Osteocyte (in vitro differentiated cells): ENCODE data around the gene FAM193A. TPM values are rescaled to one million over a fixed set of nuclear protein-coding genes. Genes with fewer than 3 reads are reported as not detected.

Experiments
- DNase-seq: peaks from one replicate; pipeline ENCODE4 v3.0.0; 2021; ENCODE audit warnings: mixed read lengths; ENCODE audit not compliant: unreplicated experiment; ENCODE audit errors: extremely low spot score
- H3K27ac Mint-ChIP-seq: one replicate; pipeline ENCODE4 v1.8.0; 2021; ENCODE audit warnings: mild to moderate bottlenecking, mixed read lengths; ENCODE audit not compliant: unreplicated experiment
- H3K27me3 Mint-ChIP-seq: one replicate; pipeline ENCODE4 v1.8.0; 2021; ENCODE audit warnings: mixed read lengths; ENCODE audit not compliant: unreplicated experiment
- H3K36me3 Mint-ChIP-seq: one replicate; pipeline ENCODE4 v1.8.0; 2021; ENCODE audit warnings: mixed read lengths; ENCODE audit not compliant: unreplicated experiment
- H3K4me1 Mint-ChIP-seq: one replicate; pipeline ENCODE4 v1.8.0; 2021; ENCODE audit warnings: mixed read lengths; ENCODE audit not compliant: unreplicated experiment
- H3K4me3 Mint-ChIP-seq: one replicate; pipeline ENCODE4 v1.8.0; 2021; ENCODE audit warnings: mild to moderate bottlenecking, moderate library complexity, mixed read lengths; ENCODE audit not compliant: unreplicated experiment
- H3K9me3 Mint-ChIP-seq: one replicate; pipeline ENCODE4 v1.8.0; 2021; ENCODE audit warnings: mixed read lengths; ENCODE audit not compliant: unreplicated experiment
- total RNA-seq: library from RNA; stranded (reverse); gene quantifications from 2 replicates; pipeline ENCODE4 v1.2.1, GENCODE V29; 2021
- TF ChIP-seq, protein P1 (sequence below): fragments of 200-600 bp; sonication (generic); IDR thresholded peaks from 2 replicates; pipeline ENCODE4 v1.5.0; 2021; ENCODE audit warnings: antibody characterized with exemption, mild to moderate bottlenecking, moderate library complexity

FAM193A gene
- total RNA-seq, 1 donor from 2014 or later: 35.3 TPM

DNA sequence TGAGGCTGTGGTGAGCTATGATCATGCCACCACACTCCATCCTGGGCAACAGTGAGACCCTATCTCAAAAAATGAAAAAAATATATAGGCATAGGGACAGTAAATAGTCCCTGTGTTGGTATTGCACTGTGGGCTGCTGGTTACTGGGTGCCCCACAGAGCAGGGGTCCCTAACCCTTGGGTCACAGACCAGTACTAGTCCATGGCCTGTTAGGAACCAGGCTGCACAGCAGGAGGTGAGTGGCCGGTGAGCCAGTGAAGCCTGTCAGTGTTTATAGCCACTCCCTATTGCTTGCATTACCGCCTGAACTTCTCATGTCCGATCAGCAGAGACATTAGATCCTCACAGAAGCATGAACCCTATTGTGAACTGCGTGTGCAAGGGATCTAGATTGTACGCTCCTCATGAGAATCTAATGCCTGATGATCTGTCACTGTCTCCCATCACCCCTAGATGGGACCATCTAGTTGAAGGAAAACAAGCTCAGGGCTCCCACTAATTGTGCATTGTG, 113.2 kb downstream of the FAM193A start:
- DNase-seq: peak; percentile 59
- Mint-ChIP-seq H3K4me3 (no peak overlapping the region), H3K27ac (no peak overlapping the region), H3K4me1 (peaks cover 20% of the 10 kb centered on the region), H3K36me3 (peaks cover 36% of the 10 kb centered on the region), H3K9me3 (no peaks in the 10 kb centered on the region), H3K27me3 (no peaks in the 10 kb centered on the region)
- TF ChIP-seq, protein P1, sequence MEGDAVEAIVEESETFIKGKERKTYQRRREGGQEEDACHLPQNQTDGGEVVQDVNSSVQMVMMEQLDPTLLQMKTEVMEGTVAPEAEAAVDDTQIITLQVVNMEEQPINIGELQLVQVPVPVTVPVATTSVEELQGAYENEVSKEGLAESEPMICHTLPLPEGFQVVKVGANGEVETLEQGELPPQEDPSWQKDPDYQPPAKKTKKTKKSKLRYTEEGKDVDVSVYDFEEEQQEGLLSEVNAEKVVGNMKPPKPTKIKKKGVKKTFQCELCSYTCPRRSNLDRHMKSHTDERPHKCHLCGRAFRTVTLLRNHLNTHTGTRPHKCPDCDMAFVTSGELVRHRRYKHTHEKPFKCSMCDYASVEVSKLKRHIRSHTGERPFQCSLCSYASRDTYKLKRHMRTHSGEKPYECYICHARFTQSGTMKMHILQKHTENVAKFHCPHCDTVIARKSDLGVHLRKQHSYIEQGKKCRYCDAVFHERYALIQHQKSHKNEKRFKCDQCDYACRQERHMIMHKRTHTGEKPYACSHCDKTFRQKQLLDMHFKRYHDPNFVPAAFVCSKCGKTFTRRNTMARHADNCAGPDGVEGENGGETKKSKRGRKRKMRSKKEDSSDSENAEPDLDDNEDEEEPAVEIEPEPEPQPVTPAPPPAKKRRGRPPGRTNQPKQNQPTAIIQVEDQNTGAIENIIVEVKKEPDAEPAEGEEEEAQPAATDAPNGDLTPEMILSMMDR: no peak

DNA sequence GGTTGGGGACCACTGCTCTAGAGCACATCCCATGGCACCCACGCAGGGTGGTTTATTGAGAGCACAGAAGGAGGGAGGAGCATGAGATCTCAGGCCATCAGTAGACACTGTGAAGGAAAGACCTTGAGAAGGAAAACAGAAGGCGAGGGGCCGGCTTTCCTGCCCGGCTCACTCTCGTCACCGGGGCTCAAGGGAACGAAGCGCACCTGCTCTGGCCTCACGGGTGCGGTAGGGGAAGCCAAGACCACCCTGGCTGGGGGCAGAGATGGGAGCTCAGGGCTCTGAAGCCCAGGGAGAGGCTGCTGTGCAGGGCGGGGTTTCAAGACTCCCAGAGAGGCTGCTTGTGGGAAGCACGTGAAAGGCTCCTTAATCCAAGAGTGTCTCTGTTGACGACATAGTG, 113.8 kb downstream of the FAM193A start:
- no peaks in the 10 kb centered on the region for H3K9me3 Mint-ChIP-seq
- peak; percentile 79 for DNase-seq
- no peak overlapping the region for H3K27ac Mint-ChIP-seq
- peaks cover 32% of the 10 kb centered on the region for H3K36me3 Mint-ChIP-seq
- H3K27me3 Mint-ChIP-seq: no peaks in the 10 kb centered on the region
- H3K4me3 Mint-ChIP-seq: no peak overlapping the region
- TF ChIP-seq, protein P1: no peak
- H3K4me1 Mint-ChIP-seq: peaks cover 20% of the 10 kb centered on the region

DNA sequence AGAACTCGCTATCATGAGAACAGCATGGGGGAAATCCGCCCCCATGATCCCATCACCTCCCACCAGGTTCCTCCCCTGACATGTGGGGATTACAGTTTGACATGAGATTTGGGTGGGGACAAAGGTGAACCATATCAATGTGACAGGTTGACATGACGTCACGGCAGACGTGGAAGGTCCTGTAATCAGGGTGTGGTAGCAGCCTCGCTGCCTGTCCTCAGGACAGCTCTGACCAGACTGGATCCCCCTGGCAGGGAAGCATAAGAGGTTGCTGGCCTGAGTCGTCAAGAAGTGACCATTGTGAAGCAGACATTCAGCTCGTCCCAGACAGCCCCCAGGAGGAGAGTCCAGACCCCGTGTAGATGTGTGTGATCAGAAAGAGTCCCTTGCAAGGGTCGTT, 115.1 kb downstream of the FAM193A start:
- peak; percentile 68 for DNase-seq
- no peaks in the 10 kb centered on the region for H3K27me3 Mint-ChIP-seq
- TF ChIP-seq, protein P1: no peak
- no peak overlapping the region for H3K4me3 Mint-ChIP-seq
- no peak overlapping the region for H3K27ac Mint-ChIP-seq
- H3K36me3 Mint-ChIP-seq: peaks cover 35% of the 10 kb centered on the region
- peaks cover 20% of the 10 kb centered on the region for H3K4me1 Mint-ChIP-seq
- no peaks in the 10 kb centered on the region for H3K9me3 Mint-ChIP-seq

DNA sequence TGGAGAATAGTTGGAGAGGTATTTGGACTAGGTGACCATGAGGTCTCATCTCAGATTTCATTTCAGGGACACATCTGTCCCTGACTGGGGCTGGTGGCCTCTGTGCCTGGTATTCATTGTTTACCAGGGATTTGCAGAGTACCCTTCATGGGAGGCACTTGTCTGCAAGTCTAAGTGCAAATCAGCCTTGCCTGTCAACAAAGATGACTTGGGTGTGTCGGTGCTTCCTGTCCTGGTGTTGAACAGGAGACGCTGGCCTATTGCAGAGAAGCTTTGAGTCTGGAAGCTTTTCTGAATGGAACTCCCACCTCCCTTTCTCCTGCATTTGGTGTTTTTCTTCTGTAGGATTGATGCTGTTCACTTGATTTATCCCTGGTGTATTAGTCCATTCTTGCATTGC, 115.6 kb downstream of the FAM193A start:
- Mint-ChIP-seq H3K9me3 (no peaks in the 10 kb centered on the region), H3K27ac (peak overlapping the region; percentile 68), H3K27me3 (no peaks in the 10 kb centered on the region), H3K4me1 (peaks cover 20% of the 10 kb centered on the region), H3K4me3 (no peak overlapping the region), H3K36me3 (peaks cover 35% of the 10 kb centered on the region)
- TF ChIP-seq, protein P1: no peak
- peak; percentile 42 for DNase-seq

DNA sequence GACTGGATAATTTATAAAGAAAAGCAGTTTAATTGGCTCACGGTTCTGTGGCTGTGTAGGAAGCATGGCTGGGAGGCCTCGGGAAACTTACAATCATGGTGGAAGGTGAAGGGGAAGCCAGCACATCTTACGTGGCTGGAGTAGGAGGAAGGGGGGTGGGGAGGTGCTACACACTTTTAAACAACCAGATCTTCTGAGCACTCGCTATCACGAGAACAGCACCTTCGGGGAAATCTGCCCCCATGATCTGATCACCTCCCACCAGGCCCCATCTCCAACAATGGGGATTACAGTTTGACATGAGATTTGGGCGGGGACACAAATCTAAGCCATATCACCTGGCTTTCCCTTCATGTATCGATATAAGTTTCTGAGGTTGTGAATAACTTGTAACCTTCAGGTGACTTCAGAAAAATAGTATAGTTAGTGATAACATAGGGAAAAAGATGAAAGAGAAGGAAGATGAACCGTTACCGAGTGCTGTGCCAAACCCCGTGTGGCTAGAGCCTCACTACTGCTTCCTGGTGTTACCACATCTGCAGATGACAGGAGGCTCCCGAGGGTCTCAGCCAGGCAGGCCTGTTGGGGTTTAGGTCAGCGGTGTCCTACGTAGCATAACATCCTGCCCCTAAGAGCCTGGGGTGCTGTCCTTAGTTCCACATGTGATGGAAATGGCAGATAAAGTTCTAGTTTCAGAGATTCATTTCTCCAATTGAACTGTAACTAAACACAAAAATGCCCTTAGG, 116.1 kb downstream of the FAM193A start:
- peak; percentile 66 for DNase-seq
- TF ChIP-seq, protein P1: no peak

More for the DNA sequence above, 116.1 kb downstream of the FAM193A start:
- Mint-ChIP-seq H3K4me1 (peaks cover 20% of the 10 kb centered on the region), H3K9me3 (no peaks in the 10 kb centered on the region), H3K4me3 (no peak overlapping the region), H3K27me3 (no peaks in the 10 kb centered on the region), H3K27ac (peak overlapping the region; percentile 68), H3K36me3 (peaks cover 38% of the 10 kb centered on the region)
